ENCODE data around the gene FRAT2.

FRAT2 gene

DNA sequence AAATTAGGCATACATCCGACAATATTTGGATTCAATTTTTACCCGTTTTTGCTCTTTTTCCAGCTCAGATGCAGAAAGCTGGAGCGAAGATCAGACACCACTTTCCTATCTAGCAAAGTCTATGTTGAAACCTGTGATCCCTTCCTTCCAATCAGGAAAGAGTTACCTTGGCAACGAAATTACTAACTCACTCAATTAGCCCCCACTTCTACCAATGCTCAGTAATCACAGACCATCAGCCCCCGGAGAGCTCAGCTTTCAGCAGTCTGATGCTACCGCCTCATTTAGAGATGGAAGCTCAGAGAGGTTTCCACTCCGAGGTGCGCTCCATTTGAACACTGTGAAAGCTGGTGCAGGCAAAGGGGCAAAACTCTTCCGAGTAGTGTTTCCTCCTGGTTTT, 8.8 kb downstream of the FRAT2 start:
- no peak for DNase-seq (ENCODE audit: low read depth in 2 of 2)

GRCh38 chr10:97323501-97323900, 11.0 kb downstream of the FRAT2 start:
- DNase-seq (ENCODE audit: low read depth in 2 of 2) = no peak

DNA sequence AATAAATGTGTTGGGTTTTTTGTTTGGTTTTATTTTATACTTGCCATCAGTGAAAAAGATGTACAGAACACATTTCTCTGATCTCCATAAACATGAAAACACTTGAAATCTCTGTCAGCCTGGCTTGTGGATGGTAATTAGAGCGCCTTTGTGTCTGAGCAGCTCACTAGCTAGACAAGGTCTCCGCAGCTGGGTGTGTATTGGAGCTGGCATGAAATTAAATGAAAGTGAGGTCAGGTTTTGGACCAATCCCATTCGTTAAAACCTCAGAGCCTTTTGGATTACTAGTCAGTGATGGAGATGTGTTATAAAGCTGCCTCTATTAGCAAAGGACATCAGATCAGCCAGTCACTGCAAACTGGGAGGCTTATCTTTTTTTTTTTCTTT, 12.7 kb downstream of the FRAT2 start:
- DNase-seq (ENCODE audit: low read depth in 2 of 2) = no peak

DNA sequence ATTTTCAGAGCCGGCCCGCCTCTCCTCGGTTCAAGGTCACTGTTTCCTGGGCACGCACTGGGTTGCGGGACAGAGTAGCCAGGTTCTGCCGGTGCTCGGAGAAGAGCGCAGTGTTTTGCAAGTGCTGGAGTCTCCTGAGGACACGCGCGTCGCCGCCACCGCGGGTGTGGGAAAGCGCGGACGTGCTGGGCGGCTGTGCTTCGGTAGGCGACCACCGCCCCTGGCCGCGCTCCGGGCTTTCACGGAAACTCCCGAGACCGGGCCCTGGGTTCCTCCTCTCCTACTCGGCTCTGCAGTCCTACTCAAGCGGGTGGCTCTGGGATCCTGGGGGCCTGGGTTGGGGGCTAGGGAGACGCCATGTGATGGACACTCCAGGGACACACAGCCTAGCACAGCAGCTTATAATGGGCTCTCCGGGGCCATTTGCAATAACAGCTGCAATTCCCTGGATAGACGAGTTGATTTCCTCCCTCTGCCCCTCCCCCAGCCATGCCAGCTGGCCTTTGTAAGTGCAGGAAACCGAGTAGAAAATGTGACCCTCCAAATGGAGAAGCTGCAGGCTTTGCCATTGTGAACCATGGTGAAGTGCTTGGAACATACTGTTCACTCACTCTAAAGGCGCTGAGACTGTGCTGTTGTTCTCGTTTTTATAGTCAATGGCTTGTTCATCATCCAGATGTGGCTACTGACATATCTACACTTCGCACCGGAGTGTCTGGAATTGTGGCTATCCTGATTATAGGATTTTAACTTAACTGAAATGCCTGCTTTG, 13.3 kb downstream of the FRAT2 start:
- DNase-seq (ENCODE audit: low read depth in 2 of 2) = no peak

DNA sequence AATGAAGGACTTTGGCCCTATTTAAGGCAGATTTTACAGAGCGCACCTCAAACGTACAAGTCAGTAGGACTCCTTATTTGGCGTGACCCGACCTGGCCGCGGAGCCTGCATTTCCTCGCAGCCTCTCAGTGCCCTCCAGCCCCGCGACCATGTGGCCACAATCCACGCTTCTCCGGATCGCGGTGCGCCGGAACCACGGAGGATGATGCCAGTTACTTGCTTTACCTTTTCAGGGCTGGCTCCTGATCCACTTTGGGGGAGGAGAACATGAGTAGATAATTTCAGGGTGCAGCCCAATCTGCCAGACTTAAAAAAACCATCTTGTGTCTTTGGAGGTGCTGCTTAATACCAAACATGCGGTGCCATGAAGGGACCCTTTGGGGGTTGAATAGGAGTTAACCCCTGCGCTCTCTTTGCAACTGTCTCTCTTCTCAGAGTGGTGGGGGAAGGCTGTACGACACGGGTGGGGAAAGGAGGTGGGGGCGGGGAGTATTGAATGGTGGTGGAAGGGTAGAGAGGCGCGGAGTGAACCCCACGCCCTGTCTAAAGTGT, 14.0 kb downstream of the FRAT2 start:
- DNase-seq (ENCODE audit: low read depth in 2 of 2) = no peak

- peak; percentile 49 for DNase-seq (ENCODE audit: low read depth in 2 of 2)
These were observed 14.7 kb downstream of the FRAT2 start for GRCh38 chr10:97319671-97320479.

- peak; percentile 81 to 86 for DNase-seq (ENCODE audit: low read depth in 2 of 2)
These were observed 15.5 kb downstream of the FRAT2 start, which contains the start of gene FRAT1 for GRCh38 chr10:97318772-97319651. Gene FRAT1, plus strand, starts transcription at chr10:97319271. Its CDS starts 183 bp downstream, at chr10:97319454.

DNA sequence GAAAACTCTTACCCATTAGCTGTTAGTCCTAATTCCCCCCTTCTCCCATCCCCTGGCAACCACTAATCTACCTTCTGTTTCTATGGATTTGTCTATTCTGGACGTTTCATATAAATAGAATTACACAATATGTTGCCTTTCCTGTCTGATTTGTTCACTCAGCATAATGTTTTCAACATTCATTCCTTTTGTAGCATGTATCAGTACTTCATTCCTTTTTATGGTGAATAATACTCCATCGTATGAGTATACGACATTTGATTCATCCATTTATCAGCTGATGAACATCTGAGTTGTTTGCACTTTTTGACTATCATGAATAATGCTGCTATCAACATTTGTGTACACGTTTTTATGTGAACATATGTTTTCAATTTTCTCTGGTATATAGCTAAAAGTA, 19.9 kb downstream of the FRAT2 start:
- no peak for DNase-seq (ENCODE audit: low read depth in 2 of 2)

GRCh38 chr10:97312897-97313296, 21.6 kb downstream of the FRAT2 start:
- no peak for DNase-seq (ENCODE audit: low read depth in 2 of 2)

DNA sequence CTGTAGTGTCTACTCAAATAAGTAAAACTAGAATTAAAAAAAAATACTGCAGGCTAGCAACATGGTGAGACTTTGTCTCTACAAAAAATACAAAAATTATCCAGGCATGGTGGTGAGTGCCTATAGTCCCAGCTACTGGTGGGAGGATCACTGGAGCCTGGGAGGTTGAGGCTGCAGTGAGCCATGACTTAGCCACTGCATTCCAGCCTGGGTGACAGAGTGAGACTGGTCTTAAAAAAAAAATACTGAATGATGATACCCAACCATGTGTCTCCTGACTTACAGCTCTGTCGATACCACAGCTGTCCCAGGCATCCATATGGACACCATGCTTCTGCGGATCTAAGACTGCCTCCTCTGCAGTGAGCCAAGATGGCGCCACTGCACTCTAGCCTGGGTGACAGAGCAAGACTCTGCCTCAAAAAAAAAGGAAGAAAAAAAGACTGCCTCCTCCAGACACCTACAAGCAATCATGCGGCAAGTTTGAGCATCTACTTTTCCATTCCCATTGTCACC, 23.4 kb downstream of the FRAT2 start:
- DNase-seq (ENCODE audit: low read depth in 2 of 2) = no peak

GRCh38 chr10:97307866-97308780, 26.4 kb downstream of the FRAT2 start:
- no peak for DNase-seq (ENCODE audit: low read depth in 2 of 2)

DNA sequence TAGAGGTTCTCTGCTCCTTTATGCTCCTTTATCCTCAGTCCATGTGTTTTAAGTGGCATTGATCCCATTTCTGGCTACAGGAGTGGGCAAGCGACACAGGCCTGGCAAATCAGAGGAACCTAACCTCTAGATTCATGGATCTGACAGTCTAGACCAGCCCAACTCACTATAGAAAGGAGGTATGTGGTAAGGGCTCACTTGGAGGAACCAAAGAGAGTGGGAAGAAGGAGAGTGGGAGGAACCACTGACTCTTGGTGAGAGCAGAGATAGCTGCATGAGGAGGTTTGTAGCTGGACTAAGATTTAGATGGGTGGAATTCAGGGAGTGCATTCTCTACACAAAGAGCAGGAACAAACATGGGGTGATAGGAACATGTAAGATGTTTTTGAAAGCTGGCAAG, 27.1 kb downstream of the FRAT2 start:
- DNase-seq (ENCODE audit: low read depth in 2 of 2) = no peak

GRCh38 chr10:97302088-97302791, 32.3 kb downstream of the FRAT2 start:
- DNase-seq (ENCODE audit: low read depth in 2 of 2) = no peak

DNA sequence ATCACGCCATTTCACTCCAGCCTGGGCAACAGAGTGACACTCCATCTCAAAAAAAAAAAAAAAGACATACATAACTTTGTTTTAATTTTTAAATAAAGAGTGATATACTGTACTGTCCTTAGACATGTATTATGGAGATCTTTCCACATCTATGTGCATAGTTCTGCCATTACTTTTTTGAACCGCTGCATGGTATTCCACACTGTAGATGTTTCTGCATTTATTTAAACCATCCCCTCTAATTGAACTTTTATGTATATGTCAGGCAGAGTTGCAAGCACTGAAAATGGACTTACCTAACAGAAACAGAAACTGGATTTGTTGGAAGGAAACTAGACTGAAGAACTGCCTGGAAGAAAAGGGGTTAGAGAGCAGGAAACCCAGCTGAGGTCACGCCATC, 33.5 kb downstream of the FRAT2 start:
- DNase-seq (ENCODE audit: low read depth in 2 of 2) = no peak

- no peak for DNase-seq (ENCODE audit: low read depth in 2 of 2)
These were observed 36.3 kb downstream of the FRAT2 start for GRCh38 chr10:97298223-97298571.

GRCh38 chr10:97297556-97298222, 36.8 kb downstream of the FRAT2 start:
- no peak for DNase-seq (ENCODE audit: low read depth in 2 of 2)

DNA sequence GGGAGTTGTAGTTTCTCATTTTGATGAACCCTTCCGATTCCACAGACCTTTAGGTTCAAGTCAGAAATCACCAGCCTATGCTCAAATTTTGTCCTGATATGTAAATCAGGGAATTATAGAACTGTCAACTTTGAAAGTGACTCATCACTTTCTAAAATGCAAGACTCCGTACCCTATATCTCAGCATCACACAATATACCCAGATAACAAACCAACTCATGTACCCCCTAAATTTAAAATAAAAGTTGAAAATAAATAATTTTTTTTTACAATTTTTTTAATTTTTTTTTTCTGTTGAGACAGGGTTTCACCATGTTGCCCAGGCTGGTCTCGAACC, 41.7 kb downstream of the FRAT2 start:
- DNase-seq (ENCODE audit: low read depth in 2 of 2) = no peak

DNA sequence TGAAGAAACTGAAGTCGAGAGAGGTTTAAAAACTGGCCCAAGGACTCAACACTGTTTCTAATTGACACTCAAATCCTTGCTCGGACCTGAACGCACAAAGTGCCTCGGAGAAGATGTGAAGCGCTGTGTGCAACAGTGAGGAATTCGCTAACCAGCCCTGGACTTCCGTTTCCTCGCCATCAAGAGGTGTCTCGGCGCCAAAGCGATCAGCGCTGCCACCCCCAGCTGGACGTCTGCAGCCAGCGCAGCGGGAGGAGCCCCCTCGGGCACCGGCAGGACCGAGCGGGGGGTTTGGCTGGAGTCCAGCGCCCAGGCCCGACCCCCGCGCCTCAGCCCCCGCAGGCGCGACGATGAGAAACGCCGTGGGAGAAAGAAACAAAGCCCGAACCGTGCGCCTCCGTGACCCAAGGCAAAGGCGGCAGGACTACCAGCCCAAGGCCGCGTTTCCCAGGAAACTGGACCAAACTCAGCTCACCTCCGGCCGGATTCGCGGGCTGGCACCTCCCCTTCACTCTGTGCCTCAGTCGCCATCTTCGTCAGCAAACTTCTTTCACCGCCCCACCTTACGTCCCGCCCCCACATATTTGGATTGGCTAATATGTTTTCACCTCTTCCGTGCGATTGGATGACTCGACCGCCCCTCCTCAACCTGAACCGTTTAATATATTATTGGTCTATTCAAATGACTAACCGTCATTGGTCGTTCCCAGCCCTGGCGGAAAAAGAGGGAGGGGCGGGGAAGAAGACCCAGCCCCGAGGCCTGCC, 42.2 kb downstream of the FRAT2 start, which contains the start of gene ARHGAP19:
ARHGAP19 (minus strand) TSS at position 541 of the 765 bp plus-strand sequence; CDS start at position 531, 10 bp downstream.
- DNase-seq (ENCODE audit: low read depth in 2 of 2) = peak; percentile 82 to 89
